ENCODE data around the gene NCAM1.
"Not testable (repeated sequence)": the region's sequence is repeated elsewhere in the genome, so short reads cannot be mapped to it uniquely, and the experiment has no call there.

The NCAM1 gene

DNA sequence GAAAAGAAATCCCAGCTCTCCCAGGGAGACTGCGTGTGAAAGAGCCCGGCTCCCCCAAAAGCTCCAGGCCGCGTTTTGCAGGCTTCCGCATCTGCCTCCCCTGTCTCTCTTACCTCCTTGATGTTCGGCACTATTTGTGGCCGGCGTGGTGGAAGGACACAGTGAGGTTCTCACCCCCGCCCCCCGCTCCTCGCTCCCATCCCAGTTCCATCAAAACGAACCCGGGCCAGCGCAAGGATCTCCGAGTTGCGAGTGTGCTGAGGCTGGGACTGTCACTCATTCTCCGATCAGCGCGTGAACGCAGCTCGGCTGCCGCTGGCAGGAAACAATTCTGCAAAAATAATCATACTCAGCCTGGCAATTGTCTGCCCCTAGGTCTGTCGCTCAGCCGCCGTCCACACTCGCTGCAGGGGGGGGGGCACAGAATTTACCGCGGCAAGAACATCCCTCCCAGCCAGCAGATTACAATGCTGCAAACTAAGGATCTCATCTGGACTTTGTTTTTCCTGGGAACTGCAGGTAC is at the start of gene NCAM1:
TSS of gene NCAM1 (plus strand) at position 275 of the 523 bp plus-strand sequence.
- DNase-seq = peak; percentile 99

DNA sequence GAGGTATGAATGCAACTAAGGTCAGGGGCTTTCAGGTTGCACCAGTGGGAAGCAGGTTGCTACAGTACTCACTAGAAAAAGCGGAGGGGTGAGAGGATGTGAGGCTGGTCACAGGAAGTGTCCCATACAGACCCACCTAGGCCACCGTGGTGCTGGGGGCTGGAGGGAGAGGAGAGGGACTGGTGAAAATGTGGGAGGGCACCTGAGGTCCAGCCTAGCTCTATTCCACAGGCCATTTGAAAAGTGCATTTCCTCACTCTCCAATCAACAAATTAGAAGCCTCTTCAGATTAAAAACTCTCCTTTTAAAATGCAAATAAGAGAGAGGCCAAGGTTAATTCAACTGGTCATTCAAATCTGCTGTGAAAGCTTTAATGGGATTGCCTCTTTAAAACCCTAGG is 38.6 kb upstream of the NCAM1 start:
- DNase-seq = no peak

- not testable (repeated sequence) for DNase-seq
These were observed 36.4 kb upstream of the NCAM1 start for GRCh38 chr11:112924836-112925235.

DNA sequence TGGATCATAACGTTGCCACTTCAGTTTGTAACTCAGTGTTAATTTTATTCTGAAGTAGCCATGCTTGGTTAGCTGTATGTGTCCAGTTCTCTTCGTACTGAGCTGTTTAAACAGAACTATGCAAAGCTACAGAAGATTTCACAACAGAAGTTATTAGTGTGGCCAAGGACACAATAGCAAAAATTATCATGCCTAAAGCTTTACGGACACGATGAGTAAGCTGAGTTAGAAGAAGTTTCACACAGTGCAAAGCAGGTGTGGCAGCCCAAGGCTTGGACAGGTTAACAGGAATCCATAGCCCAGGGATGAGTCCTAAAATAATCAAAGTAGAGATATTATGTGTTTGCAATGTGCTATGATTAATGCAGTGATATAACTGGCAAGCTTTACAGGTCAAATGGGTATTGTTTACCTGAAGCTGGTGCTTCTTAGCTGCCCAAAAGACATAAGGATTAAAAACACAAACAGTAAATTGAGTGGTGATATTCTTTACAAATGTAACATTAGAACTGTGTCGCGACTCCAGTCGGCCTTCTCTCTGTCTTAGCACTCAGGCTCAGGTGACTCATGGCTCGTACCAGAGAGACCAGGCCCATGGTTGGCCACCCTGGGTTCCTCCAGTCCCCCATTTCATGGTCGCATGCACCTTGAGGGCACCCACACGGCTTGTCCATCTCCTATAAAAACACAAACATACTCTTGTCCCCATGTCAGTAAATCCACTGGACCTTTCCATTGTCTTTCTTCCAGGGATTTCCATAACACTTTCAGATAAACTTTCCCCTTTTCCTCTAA is 35.5 kb upstream of the NCAM1 start:
- peak; percentile 44 for DNase-seq

DNA sequence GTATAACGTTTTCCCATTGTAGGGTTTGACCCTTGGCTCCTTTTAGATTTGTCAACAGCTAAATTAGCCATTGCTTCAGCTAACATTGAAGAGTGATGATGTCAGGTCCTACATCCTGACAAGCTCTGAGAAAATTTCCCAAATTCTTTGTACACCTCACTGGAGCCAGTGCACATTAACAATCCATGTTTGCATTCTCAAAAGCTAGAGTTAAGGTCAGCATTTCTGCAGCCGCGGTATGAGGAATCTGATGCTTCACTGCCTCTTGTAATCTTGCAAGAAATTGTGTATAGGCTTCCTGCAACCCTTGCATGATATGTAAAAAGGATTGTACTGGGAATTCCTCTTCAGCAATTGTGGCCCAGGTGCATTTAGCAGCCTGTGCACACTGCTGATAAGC is 33.1 kb upstream of the NCAM1 start:
- no peak for DNase-seq

DNA sequence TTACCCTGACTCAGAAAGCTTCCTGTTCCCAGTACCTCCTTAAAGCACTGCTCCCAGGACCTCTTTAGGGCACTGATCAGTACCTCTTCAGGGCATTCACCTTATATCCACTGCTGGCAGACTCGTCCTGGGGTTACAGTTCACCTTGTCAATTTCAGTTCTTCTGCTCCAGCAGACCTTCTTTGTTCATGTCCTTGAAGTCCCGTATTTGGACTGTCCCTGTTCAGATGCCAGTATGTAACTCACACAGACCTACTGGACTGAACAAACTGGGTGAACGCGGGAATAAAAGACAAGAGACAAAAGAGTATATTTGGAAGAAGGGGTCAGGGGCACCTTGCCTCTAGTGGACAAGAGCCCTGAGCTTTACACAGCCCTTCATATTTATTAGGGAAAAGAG is 31.8 kb upstream of the NCAM1 start:
- DNase-seq = no peak

- DNase-seq = no peak
These were observed 29.5 kb upstream of the NCAM1 start for GRCh38 chr11:112931703-112932102.

DNA sequence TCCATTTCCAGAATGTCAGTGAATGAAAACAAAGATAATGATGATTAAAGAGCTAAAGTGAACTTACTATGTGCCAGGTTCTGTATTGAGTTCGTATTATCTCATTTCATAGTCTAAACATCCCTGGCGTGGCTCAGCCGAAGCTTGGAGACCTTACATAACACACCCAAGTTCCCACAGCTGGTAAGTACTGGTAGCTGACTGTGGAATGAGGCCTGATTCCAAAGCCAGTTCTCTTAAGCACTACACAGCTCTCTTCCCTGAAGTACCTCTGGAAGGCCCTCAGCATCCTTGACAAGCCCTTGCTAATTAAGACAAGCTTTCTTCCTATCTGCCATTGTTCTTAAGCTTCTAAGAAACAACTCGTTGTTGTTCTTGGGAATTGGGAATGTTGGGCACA is 28.6 kb upstream of the NCAM1 start:
- DNase-seq = no peak

GRCh38 chr11:112933970-112934369 is 27.2 kb upstream of the NCAM1 start:
- no peak for DNase-seq

GRCh38 chr11:112941104-112941503 is 20.1 kb upstream of the NCAM1 start:
- DNase-seq = no peak

GRCh38 chr11:112942966-112943643 is 18.1 kb upstream of the NCAM1 start:
- DNase-seq = no peak

DNA sequence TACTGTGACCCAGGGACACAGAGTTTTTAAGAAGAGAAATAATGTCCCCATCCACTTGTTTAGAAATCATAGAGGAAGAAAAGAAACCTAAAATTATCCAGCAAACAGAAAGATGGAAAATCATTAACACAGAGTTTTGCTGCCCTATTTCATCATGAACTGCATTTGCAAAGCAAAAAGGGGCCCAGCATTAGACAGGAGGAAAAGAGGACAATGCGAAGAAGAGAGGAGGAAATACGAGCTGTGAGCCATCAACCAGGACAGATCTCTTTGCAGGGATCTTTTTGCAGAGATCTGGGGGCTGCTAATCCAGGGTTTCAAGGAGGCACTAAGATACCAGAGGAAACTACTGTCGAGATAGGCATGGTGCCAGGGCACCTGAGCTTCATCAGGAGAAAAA is 14.4 kb upstream of the NCAM1 start:
- DNase-seq = no peak

- DNase-seq = no peak
These were observed 11.2 kb upstream of the NCAM1 start for GRCh38 chr11:112949781-112950575.

DNA sequence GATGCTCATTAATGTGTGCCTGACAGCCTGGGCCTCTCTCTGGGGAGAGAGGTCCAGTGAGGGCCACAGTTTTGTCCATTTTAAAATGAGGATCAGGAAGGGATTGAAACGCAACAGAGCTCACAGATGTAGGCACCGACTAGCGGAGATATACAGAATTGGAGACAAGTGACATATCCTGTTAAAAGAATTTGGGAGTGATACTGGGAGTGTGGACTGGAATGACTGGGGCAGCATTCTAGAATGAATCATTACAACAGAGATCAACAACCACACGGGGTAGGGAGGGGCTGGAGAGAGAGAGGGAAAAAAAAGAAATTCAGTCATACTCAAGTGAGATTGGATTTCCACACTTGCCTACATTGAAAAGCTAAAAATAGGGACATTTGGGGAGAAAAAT is 2.5 kb upstream of the NCAM1 start:
- no peak for DNase-seq

GRCh38 chr11:112961751-112962578 is 745 bp downstream of the NCAM1 start:
- peak; percentile 90 for DNase-seq

DNA sequence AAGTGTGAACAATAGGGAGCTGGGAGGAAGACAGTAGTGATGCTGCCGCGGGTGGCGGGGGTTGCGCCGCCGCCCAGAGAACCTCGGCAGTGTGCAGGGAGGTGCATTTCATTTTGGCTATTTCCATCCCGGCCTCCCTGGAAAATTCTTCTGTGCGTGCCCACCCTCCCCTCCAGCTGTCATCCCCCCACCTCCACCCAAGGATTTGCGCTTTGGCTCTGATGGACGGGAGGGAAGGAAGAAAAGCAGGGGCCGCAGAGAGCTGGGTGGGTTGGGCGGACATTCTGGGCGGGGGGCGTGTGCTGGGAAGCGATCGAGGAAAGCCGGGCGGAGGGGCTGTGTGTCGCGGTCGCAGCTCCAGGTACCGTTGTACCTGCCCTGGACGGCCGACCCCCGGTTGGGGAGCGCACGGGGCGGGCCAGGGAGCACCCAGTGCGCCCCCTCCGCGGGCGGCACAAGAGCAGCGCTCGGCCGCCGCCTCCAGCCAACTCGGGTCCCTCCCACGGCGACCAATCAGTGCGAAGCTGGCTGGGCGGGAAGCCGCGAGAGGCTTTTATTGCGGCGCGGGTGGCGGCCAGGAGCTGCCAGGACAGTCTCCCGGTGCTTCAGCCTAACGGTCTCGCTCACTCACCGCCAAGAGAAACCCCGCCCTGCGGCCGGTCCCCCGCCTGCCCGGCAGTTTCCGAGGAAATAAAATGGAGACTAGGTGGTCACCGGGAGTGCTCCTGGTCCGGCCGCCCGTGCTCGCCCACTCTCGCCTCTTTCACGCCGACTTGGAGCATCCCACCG is 1.6 kb downstream of the NCAM1 start:
- DNase-seq = peak; percentile 92

DNA sequence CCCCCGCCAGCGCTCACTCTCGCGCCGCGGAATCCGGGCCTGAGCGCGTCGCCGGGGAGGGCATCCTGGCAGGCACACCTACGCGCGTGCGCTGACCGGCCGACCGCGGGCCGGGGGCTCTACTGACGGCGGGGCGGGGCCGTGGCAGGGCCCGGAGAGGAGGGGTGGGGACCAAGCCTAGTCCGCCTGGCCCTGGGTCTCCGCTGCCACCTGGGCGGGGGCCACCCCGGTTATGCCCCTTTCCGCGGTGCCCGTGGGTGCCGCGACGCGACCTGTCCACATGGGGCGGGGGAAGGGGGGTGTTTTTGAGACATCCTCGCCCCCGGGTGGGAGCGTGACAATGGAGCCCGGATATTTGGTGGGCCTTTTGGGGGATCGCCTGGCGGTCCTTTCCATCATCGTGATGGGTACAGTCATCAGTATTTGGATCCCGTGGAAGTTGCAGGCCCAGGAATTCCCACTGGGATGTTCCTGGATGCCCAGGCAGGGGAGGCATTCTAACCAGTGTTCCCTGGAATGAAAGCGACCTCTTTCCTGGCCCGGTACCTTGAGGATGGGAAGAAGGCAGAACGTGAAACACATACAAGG is 2.2 kb downstream of the NCAM1 start:
- DNase-seq = peak; percentile 92

DNA sequence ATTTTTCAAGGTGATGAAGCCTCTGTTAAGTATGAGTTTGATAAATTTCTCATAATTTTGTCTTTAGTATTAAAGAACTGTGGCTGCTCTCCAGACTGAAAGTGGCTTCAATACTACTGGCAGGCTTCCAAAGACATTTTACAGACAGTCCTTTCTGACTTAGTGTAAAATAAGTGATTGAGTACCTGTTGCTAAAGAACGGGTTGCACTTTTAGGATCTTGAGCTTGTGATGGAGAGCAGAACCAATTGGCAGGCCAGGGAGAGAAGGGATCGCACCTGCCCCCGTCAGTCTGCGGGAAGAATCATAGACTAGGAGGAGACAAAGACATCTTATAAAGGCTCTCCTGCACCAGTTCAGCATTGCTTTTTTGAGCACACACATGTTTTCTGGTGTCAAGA is 4.4 kb downstream of the NCAM1 start:
- DNase-seq = peak; percentile 43

- no peak for DNase-seq
These were observed 5.3 kb downstream of the NCAM1 start for GRCh38 chr11:112966561-112966960.

DNA sequence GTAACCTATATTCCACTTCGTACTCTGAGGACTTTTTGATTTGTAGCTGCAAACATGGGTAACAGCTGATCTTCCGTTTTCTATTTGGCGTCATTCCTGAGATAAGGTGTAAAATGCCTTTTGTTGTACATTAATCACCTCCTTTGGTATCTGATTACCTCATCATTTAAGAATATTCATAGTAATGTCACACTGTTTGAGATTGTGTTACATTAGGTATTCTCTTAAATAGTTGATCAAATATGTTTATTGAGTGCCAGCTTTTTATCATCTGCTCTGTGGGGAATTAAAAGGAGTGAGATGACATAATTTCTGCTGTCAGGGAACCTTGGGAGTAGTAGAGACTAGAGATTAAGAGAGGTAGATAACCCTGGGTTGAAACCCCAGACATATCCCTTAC is 5.9 kb downstream of the NCAM1 start:
- DNase-seq = no peak
